ENCODE results near the gene CACNA1H. TPM values are rescaled to one million over a fixed set of nuclear protein-coding genes. Genes with fewer than 3 reads are reported as not detected.

The CACNA1H gene
- total RNA-seq, 1 donor from 2014 or later, result 0.05 TPM

- Mint-ChIP-seq H3K27ac (no peak overlapping the region), H3K36me3 (ENCODE audit: low read depth) (no peaks in the 10 kb centered on the region), H3K9me3 (no peaks in the 10 kb centered on the region), H3K27me3 (peaks cover 16% of the 10 kb centered on the region), H3K4me1 (no peaks in the 10 kb centered on the region), H3K4me3 (no peak overlapping the region)
- intact Hi-C loops (cut with micrococcal nuclease), result no loop called here
- DNase-seq, result no peak
Measured at GRCh38 chr16:1154887-1155331, 2.0 kb downstream of the CACNA1H start.

DNA sequence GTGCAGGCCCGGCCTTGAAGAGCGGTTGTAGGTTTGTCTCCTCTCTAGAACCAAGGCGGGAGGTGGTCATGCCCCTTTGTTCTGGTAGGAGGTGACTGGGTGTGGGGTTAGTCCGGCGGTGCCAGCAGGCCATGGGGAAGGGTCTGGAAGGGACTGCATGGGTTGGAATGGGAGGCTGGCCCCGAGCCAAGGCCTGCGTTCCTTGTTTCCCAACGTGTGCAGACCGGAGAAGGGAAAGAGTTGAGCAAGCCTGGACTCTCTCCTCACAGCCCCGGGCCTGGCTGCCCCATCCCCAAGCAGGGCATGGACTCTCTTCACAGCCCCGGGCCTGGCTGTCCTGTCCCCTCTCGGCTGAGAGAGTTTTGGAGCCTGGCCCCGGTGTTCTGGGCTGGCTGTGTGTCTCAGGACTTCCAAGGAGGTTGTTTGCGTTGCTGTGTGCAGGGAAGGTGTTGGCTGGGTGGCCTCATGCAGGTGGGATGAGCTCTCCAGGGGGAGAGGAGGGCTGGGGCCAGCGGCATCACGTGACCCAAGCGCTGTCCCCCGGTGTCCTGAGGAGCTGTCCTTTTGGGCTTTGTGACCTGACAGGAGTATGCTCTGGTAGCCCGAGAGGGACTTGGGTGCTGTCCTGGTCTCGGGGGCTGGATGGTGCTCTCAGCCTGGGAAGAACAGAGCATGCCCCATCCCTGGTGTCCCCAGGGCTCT, 2.6 kb downstream of the CACNA1H start:
- no peak overlapping the region for H3K4me3 Mint-ChIP-seq
- H3K4me1 Mint-ChIP-seq, result no peaks in the 10 kb centered on the region
- H3K9me3 Mint-ChIP-seq, result no peaks in the 10 kb centered on the region
- DNase-seq, result no peak
- intact Hi-C loops (cut with micrococcal nuclease), result no loop called here
- H3K27ac Mint-ChIP-seq, result no peak overlapping the region
- H3K36me3 Mint-ChIP-seq (ENCODE audit: low read depth), result no peaks in the 10 kb centered on the region
- H3K27me3 Mint-ChIP-seq, result peaks cover 16% of the 10 kb centered on the region

- peaks cover 14% of the 10 kb centered on the region for H3K27me3 Mint-ChIP-seq
- H3K36me3 Mint-ChIP-seq (ENCODE audit: low read depth), result no peaks in the 10 kb centered on the region
- no peak overlapping the region for H3K27ac Mint-ChIP-seq
- DNase-seq, result no peak
- intact Hi-C loops (cut with micrococcal nuclease), result no loop called here
- no peaks in the 10 kb centered on the region for H3K9me3 Mint-ChIP-seq
- H3K4me1 Mint-ChIP-seq, result no peaks in the 10 kb centered on the region
- H3K4me3 Mint-ChIP-seq, result no peak overlapping the region
Measured at GRCh38 chr16:1156055-1156982, 3.4 kb downstream of the CACNA1H start.

- no peak overlapping the region for H3K27ac Mint-ChIP-seq
- H3K4me3 Mint-ChIP-seq, result no peak overlapping the region
- H3K4me1 Mint-ChIP-seq, result no peaks in the 10 kb centered on the region
- DNase-seq, result no peak
- H3K36me3 Mint-ChIP-seq (ENCODE audit: low read depth), result no peaks in the 10 kb centered on the region
- H3K9me3 Mint-ChIP-seq, result no peaks in the 10 kb centered on the region
- H3K27me3 Mint-ChIP-seq, result peaks cover 9% of the 10 kb centered on the region
- intact Hi-C loops (cut with micrococcal nuclease), result no loop called here
Measured at GRCh38 chr16:1156983-1157638, 4.2 kb downstream of the CACNA1H start.

DNA sequence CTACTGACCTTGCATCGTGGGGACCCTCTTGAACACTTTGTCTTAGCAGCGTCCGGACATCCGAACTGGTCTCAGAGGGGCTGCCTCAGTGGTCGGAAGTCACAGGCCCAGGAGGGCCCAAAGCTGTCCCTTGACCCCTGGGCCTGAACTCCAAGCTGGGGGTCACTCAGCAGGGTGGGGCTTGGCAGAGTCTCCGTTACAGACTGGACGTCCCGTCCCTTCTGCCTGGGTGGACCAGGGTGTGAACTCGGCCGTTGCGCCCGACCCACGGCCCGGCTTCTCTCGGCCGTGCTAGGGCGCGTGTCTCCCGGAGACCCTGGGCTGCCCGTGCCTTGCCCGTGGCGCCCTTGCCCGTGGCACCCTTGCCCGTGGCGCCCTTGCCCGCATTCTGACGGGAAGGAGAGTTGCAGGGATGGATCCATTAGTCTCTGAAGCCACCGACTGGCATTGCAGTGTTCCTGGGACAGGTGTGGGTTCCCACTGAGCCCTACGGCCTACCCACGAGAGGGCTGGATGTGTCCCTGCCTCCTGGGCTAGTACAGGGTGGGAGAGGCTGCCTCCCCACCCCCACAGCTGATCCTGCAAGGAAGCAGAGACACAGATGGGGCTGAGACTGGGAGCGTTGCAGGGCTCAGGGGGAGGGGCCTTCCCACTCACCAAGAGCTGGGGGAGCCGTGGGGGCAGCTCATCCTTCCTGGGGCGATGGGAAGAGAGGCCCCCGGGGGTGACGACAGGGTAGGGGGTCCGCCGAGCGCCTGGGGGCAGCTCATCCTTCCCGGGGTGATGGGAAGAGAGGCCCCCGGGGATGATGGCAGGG, 4.9 kb downstream of the CACNA1H start:
- no peak overlapping the region for H3K4me3 Mint-ChIP-seq
- intact Hi-C loops (cut with micrococcal nuclease), result no loop called here
- H3K9me3 Mint-ChIP-seq, result no peaks in the 10 kb centered on the region
- no peaks in the 10 kb centered on the region for H3K36me3 Mint-ChIP-seq (ENCODE audit: low read depth)
- peaks cover 8% of the 10 kb centered on the region for H3K27me3 Mint-ChIP-seq
- H3K4me1 Mint-ChIP-seq, result no peaks in the 10 kb centered on the region
- DNase-seq, result no peak
- H3K27ac Mint-ChIP-seq, result no peak overlapping the region

DNA sequence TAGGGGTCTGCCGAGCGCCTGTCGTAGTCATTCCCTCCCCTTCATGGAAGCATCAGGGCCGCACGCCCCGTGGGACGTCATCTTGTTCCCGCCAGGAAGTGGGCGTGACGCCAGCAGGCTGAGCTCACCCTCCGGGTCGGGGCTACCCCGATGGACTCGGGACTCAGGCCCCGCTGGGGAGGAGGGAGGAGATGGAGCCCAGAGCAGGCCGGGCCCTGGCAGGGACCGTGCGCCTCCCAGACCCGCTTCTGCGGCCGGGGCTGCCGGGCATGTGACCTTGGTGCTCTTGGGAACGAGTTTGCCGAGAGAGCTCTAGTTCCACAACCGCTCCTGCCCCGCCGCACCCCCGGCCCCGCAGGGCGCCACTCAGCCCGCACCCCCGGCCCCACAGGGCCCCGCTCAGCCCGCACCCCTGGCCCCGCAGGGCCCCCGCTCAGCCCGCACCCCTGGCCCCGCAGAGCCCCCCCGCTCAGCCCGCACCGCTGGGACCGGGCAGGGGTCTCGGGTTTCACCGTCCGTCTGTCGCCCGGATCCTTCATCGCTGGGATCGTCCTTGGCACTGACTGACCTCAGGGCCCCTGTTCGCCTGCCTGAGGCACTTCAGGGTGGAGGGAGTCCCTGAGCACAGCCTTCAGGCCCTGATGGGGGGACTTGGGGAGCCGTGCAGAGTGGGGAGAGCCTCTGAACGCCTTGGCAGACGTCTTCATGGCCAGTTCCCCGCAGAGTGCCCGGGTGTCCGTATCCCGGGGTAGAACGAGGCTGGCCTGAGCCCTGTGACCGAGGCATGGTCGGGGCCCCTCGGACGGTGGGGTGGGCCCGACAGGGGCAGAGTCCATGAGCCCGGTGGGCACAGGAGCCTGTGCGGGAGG, 5.8 kb downstream of the CACNA1H start:
- H3K9me3 Mint-ChIP-seq, result no peaks in the 10 kb centered on the region
- no peaks in the 10 kb centered on the region for H3K36me3 Mint-ChIP-seq (ENCODE audit: low read depth)
- no peak for DNase-seq
- H3K27me3 Mint-ChIP-seq, result peaks cover 8% of the 10 kb centered on the region
- no peak overlapping the region for H3K4me3 Mint-ChIP-seq
- intact Hi-C loops (cut with micrococcal nuclease), result no loop called here
- H3K27ac Mint-ChIP-seq, result no peak overlapping the region
- H3K4me1 Mint-ChIP-seq, result no peaks in the 10 kb centered on the region

GRCh38 chr16:1159325-1159972, 6.5 kb downstream of the CACNA1H start:
- Mint-ChIP-seq H3K27me3 (peaks cover 7% of the 10 kb centered on the region), H3K4me1 (no peaks in the 10 kb centered on the region), H3K4me3 (no peak overlapping the region), H3K9me3 (no peaks in the 10 kb centered on the region), H3K36me3 (ENCODE audit: low read depth) (no peaks in the 10 kb centered on the region), H3K27ac (no peak overlapping the region)
- no peak for DNase-seq
- intact Hi-C loops (cut with micrococcal nuclease), result no loop called here

- Mint-ChIP-seq H3K4me1 (no peaks in the 10 kb centered on the region), H3K4me3 (no peak overlapping the region), H3K9me3 (no peaks in the 10 kb centered on the region), H3K36me3 (ENCODE audit: low read depth) (no peaks in the 10 kb centered on the region), H3K27me3 (peaks cover 5% of the 10 kb centered on the region), H3K27ac (no peak overlapping the region)
- DNase-seq, result no peak
- intact Hi-C loops (cut with micrococcal nuclease), result no loop called here
Measured at GRCh38 chr16:1159973-1160772, 7.3 kb downstream of the CACNA1H start.

- Mint-ChIP-seq H3K27me3 (no peaks in the 10 kb centered on the region), H3K27ac (no peak overlapping the region), H3K4me3 (no peak overlapping the region), H3K36me3 (ENCODE audit: low read depth) (no peaks in the 10 kb centered on the region), H3K4me1 (no peaks in the 10 kb centered on the region), H3K9me3 (no peaks in the 10 kb centered on the region)
- intact Hi-C loops (cut with micrococcal nuclease), result no loop called here
- DNase-seq, result no peak
Measured at GRCh38 chr16:1160773-1161348, 8.0 kb downstream of the CACNA1H start.

- H3K4me1 Mint-ChIP-seq, result no peaks in the 10 kb centered on the region
- no peaks in the 10 kb centered on the region for H3K9me3 Mint-ChIP-seq
- no peak for DNase-seq
- H3K27me3 Mint-ChIP-seq, result no peaks in the 10 kb centered on the region
- H3K27ac Mint-ChIP-seq, result no peak overlapping the region
- no peak overlapping the region for H3K4me3 Mint-ChIP-seq
- no peaks in the 10 kb centered on the region for H3K36me3 Mint-ChIP-seq (ENCODE audit: low read depth)
- intact Hi-C loops (cut with micrococcal nuclease), result no loop called here
Measured at GRCh38 chr16:1162701-1163566, 10.0 kb downstream of the CACNA1H start.

- Mint-ChIP-seq H3K4me3 (no peak overlapping the region), H3K27me3 (no peaks in the 10 kb centered on the region), H3K9me3 (no peaks in the 10 kb centered on the region), H3K27ac (no peak overlapping the region), H3K36me3 (ENCODE audit: low read depth) (no peaks in the 10 kb centered on the region), H3K4me1 (no peaks in the 10 kb centered on the region)
- no peak for DNase-seq
- intact Hi-C loops (cut with micrococcal nuclease), result no loop called here
Measured at GRCh38 chr16:1163567-1164055, 10.7 kb downstream of the CACNA1H start.
